IMR-90 (cell line): Measurements from ENCODE around the gene PAX5. TPM values are rescaled to one million over a fixed set of nuclear protein-coding genes. Genes with fewer than 3 reads are reported as not detected.

Source experiments
- ATAC-seq: fragments of 200-7000 bp; cut with Tn5 transposase; 2 replicates; pipeline ENCODE4 v1.9.1; 2020; ENCODE audit warnings: low read depth, mild to moderate bottlenecking, moderate library complexity
- BruUV-seq: library from RNA; stranded (reverse); fragments of 400-500 nt; replicated peaks from 2 replicates; lab custom pipeline; 2021; lab: Mats Ljungman, UMichigan
- CTCF ChIA-PET: fragments of 300-600 bp; formaldehyde crosslinking; extraction: SDS; loops from one replicate; lab custom pipeline; 2021; ENCODE audit warnings: antibody characterized with exemption; lab: Yijun Ruan, JAX
- POLR2A ChIA-PET: fragments of 300-600 bp; sonication (Branson Sonifier 250); formaldehyde crosslinking; loops from one replicate; lab custom pipeline; 2022; ENCODE audit warnings: antibody characterized with exemption; ENCODE audit not compliant: unreplicated experiment; lab: Charles Lee
- DNase-seq: peaks from one replicate; pipeline ENCODE4 v3.0.0; 2013
- H2AFZ ChIP-seq: replicated peaks from 2 replicates; pipeline ENCODE3; 2013; ENCODE audit warnings: low read length, mild to moderate bottlenecking; ENCODE audit not compliant: poor library complexity
- H2AK5ac ChIP-seq: 2 replicates; pipeline ENCODE4 v1.6.1; 2013; ENCODE audit warnings: low read depth, low read length, inconsistent platforms
- H2AK9ac ChIP-seq: replicated peaks from 2 replicates; pipeline ENCODE3; 2013; ENCODE audit warnings: mild to moderate bottlenecking, low read depth, low read length, moderate library complexity; ENCODE audit not compliant: poor library complexity
- H2BK120ac ChIP-seq: 2 replicates; pipeline ENCODE4 v1.6.1; 2013; ENCODE audit warnings: low read depth, low read length, inconsistent platforms
- H2BK15ac ChIP-seq: 3 replicates; pipeline ENCODE4 v1.6.1; 2013; ENCODE audit warnings: low read depth, low read length, inconsistent platforms
- H2BK20ac ChIP-seq: 2 replicates; pipeline ENCODE4 v1.6.1; 2013; ENCODE audit warnings: low read depth, mild to moderate bottlenecking, inconsistent platforms, low read length, moderate library complexity
- H2BK5ac ChIP-seq: 2 replicates; pipeline ENCODE4 v1.6.1; 2013; ENCODE audit warnings: mild to moderate bottlenecking, low read depth, low read length, inconsistent platforms; ENCODE audit not compliant: poor library complexity, severe bottlenecking
- H3K14ac ChIP-seq: replicated peaks from 2 replicates; pipeline ENCODE4 v1.6.1; 2013; ENCODE audit warnings: low read depth, low read length, inconsistent platforms
- H3K18ac ChIP-seq: 2 replicates; pipeline ENCODE4 v1.6.1; 2013; ENCODE audit warnings: low read depth, low read length, control low read depth
- H3K23ac ChIP-seq: 2 replicates; pipeline ENCODE4 v1.6.1; 2013; ENCODE audit warnings: low read depth, low read length, inconsistent platforms
- H3K27ac ChIP-seq: 2 replicates; pipeline ENCODE4 v1.5.1; 2013; ENCODE audit warnings: mild to moderate bottlenecking, control low read depth, low read length; ENCODE audit not compliant: insufficient read depth
- H3K27me3 ChIP-seq: 2 replicates; pipeline ENCODE4 v1.6.1; 2013; ENCODE audit warnings: low read length; ENCODE audit not compliant: control insufficient read depth, insufficient read depth
- H3K36me3 ChIP-seq: 2 replicates; pipeline ENCODE4 v1.6.1; 2013; ENCODE audit warnings: low read length, mixed read lengths; ENCODE audit not compliant: control insufficient read depth, insufficient read depth
- H3K4ac ChIP-seq: 2 replicates; pipeline ENCODE4 v1.6.1; 2013; ENCODE audit warnings: low read depth, low read length, inconsistent platforms
- H3K4me1 ChIP-seq: 2 replicates; pipeline ENCODE4 v1.6.1; 2013; ENCODE audit warnings: low read length, mixed read lengths; ENCODE audit not compliant: control insufficient read depth, insufficient read depth
- H3K4me2 ChIP-seq: 2 replicates; pipeline ENCODE4 v1.6.1; 2013; ENCODE audit warnings: low read depth, mild to moderate bottlenecking, control low read depth, low read length, moderate library complexity
- H3K4me3 ChIP-seq: 2 replicates; pipeline ENCODE4 v1.5.1; 2013; ENCODE audit warnings: low read depth, mild to moderate bottlenecking, control low read depth, low read length, moderate library complexity; ENCODE audit not compliant: insufficient read depth
- H3K56ac ChIP-seq: 2 replicates; pipeline ENCODE4 v1.6.1; 2013; ENCODE audit warnings: low read length, inconsistent platforms; ENCODE audit not compliant: insufficient read depth; ENCODE audit errors: extremely low read depth
- H3K79me1 ChIP-seq, 2 experiments: 2 replicates each; pipeline ENCODE4 v1.6.1; 2013; ENCODE audit warnings: low read length in 2 of 2, inconsistent platforms in 1 of 2, low read depth in 1 of 2
- H3K9ac ChIP-seq: 2 replicates; pipeline ENCODE4 v1.6.1; 2013; ENCODE audit warnings: low read depth, low read length, control low read depth
- H3K9me1 ChIP-seq: 2 replicates; pipeline ENCODE4 v1.6.1; 2013; ENCODE audit warnings: low read length, inconsistent platforms; ENCODE audit not compliant: insufficient read depth
- H3K9me3 ChIP-seq: 2 replicates; pipeline ENCODE4 v1.6.1; 2013; ENCODE audit warnings: low read length; ENCODE audit not compliant: control insufficient read depth, insufficient read depth
- H4K20me1 ChIP-seq: 2 replicates; pipeline ENCODE4 v1.6.1; 2013; ENCODE audit warnings: low read length, inconsistent platforms; ENCODE audit not compliant: insufficient read depth
- H4K5ac ChIP-seq: 2 replicates; pipeline ENCODE4 v1.6.1; 2013; ENCODE audit warnings: mild to moderate bottlenecking, low read depth, low read length, control low read depth
- H4K8ac ChIP-seq, 2 experiments: 2 replicates each; pipeline ENCODE4 v1.6.1; 2013; ENCODE audit warnings: low read depth in 2 of 2, low read length in 2 of 2, control low read depth in 1 of 2, inconsistent platforms in 1 of 2
- H4K91ac ChIP-seq: 2 replicates; pipeline ENCODE4 v1.6.1; 2013; ENCODE audit warnings: low read depth, low read length, inconsistent platforms; ENCODE audit not compliant: insufficient read depth
- BHLHE40 ChIP-seq: fragments of 150-350 bp; IDR thresholded peaks from 2 replicates; pipeline ENCODE4 v1.6.1; 2016; ENCODE audit warnings: mild to moderate bottlenecking, low read depth, low read length
- CEBPB ChIP-seq: IDR thresholded peaks from 2 replicates; pipeline ENCODE4 v1.6.1; 2012; ENCODE audit warnings: low read depth, low read length, improper control_type of control experiment
- MAZ ChIP-seq: IDR thresholded peaks from 2 replicates; pipeline ENCODE4 v1.6.1; 2012; ENCODE audit warnings: low read depth, mild to moderate bottlenecking, low read length, improper control_type of control experiment, moderate library complexity, borderline replicate concordance
- MXI1 ChIP-seq: IDR thresholded peaks from 2 replicates; pipeline ENCODE4 v1.6.1; 2012; ENCODE audit warnings: low read depth, mild to moderate bottlenecking, low read length, moderate library complexity, borderline replicate concordance
- NFE2L2 ChIP-seq: fragments of 150-350 bp; IDR thresholded peaks from 2 replicates; pipeline ENCODE4 v1.6.1; 2016; ENCODE audit warnings: low read depth, mild to moderate bottlenecking, low read length
- POLR2A ChIP-seq: IDR thresholded peaks from 2 replicates; pipeline ENCODE4 v1.6.1; 2012; ENCODE audit warnings: mild to moderate bottlenecking, low read depth, low read length
- RAD21 ChIP-seq: IDR thresholded peaks from 2 replicates; pipeline ENCODE4 v1.6.1; 2012; ENCODE audit warnings: low read length, improper control_type of control experiment
- RCOR1 ChIP-seq: IDR thresholded peaks from 2 replicates; pipeline ENCODE4 v1.6.1; 2012; ENCODE audit warnings: mild to moderate bottlenecking, low read length, improper control_type of control experiment; ENCODE audit not compliant: insufficient replicate concordance
- RFX5 ChIP-seq: IDR thresholded peaks from 2 replicates; pipeline ENCODE4 v1.8.0; 2012; ENCODE audit warnings: low read depth, mild to moderate bottlenecking, low read length, moderate library complexity
- SMC3 ChIP-seq: fragments of 150-350 bp; IDR thresholded peaks from 2 replicates; pipeline ENCODE4 v1.6.1; 2016; ENCODE audit warnings: low read depth, mild to moderate bottlenecking, antibody characterized with exemption, low read length, moderate library complexity
- WGBS, 2 experiments: methylation state at CpG; one replicate each; pipeline versions ENCODE4 v1.1.5 to v1.1.7; 2013; ENCODE audit warnings: missing lambda C conversion rate in 2 of 2; ENCODE audit not compliant: insufficient read length in 1 of 2; ENCODE audit errors: extremely low coverage in 2 of 2; 5-methylcytosine and 5-hydroxymethylcytosine counted together
- dilution Hi-C: fragments of 300-500 bp; cut with HindIII; formaldehyde crosslinking; loops from one replicate; pipeline ENCODE4 v1.14.3; 2018; ENCODE audit warnings: low sequenced_read_pairs; ENCODE audit not compliant: unreplicated experiment
- in situ Hi-C: fragments of 300-500 bp; cut with MboI; formaldehyde crosslinking; loops from 3 replicates; pipeline ENCODE4 v1.14.3; 2019; ENCODE audit warnings: low sequenced_read_pairs, inconsistent platforms, mixed read lengths
- intact Hi-C: fragments of 100-400 bp; cut with micrococcal nuclease; formaldehyde crosslinking; loops from 2 replicates; pipeline ENCODE4 v1.10.0; 2022
- polyA plus RNA-seq, 3 experiments: library from polyadenylated mRNA; depleted of rRNA; stranded (reverse); fragments of >200 nt; gene quantifications; 2 replicates each; pipeline ENCODE4 v1.2.3, GENCODE V29; 2012; ENCODE audit warnings: low replicate concordance in 1 of 3
- total RNA-seq: library from RNA; depleted of rRNA; stranded (reverse); fragments of >200 nt; gene quantifications from 2 replicates; pipeline ENCODE4 v1.2.3, GENCODE V29; 2012
- TF ChIP-seq, protein P1 (sequence below): conservative IDR thresholded peaks from 2 replicates; pipeline ENCODE4 v1.5.1; 2012; ENCODE audit warnings: mild to moderate bottlenecking, low read depth, low read length, improper control_type of control experiment

PAX5 gene
- total and polyA plus RNA-seq, 2 of the 4 experiments (the other 2 are of a cell fraction): not detected

DNA sequence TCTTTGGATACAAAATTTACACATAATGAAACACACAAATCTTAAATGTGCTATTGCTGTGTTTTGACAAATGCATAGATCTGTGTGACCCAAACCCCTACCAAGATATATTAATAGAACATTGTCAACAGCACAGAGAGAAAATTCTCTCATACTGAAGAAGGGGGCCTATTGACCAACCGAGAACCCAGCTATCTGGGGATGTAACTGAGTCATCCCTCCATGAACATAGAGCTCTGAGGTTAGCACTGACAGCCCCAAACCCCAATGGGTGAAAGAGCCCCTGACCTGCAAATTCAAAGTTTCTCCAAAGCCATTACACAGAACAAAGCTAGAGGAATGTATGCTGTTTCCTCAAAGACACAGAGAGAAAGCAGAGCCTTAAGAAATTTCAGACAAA, 180.8 kb downstream of the PAX5 start:
- CTCF ChIA-PET: interaction anchor here (1.1 kb wide), 1 partner anchor 20 kb away, joined by 3 read pairs; no protein-coding TSS in a partner anchor
- no peak overlapping the region for H3K14ac ChIP-seq
- POLR2A ChIA-PET: no interaction called here
- H2AK5ac ChIP-seq: no peak overlapping the region
- H3K18ac ChIP-seq: no peak overlapping the region
- H4K20me1 ChIP-seq: no peaks in the 10 kb centered on the region
- no peak overlapping the region for H2AFZ ChIP-seq
- no peak for DNase-seq
- H3K4me2 ChIP-seq: no peak overlapping the region
- no peak overlapping the region for H2BK5ac ChIP-seq
- H3K27me3 ChIP-seq: peaks cover 56% of the 10 kb centered on the region
- H3K56ac ChIP-seq: no peak overlapping the region
- BruUV-seq: no TSS peak
- ATAC-seq: no peak
- no CpG with 5 or more reads among the region's 1 CpG for WGBS, 2 experiments
- H3K4ac ChIP-seq: no peak overlapping the region
- H3K9ac ChIP-seq: no peak overlapping the region
- in situ Hi-C loops: loop anchor here (25.0 kb wide), 1 partner anchor 409 kb away; no protein-coding TSS in a partner anchor
- H2BK120ac ChIP-seq: no peak overlapping the region
- no peak overlapping the region for H2BK20ac ChIP-seq
- dilution Hi-C loops: no loop called here
- no peaks in the 10 kb centered on the region for H3K79me1 ChIP-seq
- TF ChIP-seq CEBPB (no peak), MAZ (no peak), RCOR1 (no peak), NFE2L2 (no peak), SMC3 (no peak), RFX5 (no peak), BHLHE40 (no peak), RAD21 (no peak), MXI1 (no peak), POLR2A (no peak)
- TF ChIP-seq, protein P1, sequence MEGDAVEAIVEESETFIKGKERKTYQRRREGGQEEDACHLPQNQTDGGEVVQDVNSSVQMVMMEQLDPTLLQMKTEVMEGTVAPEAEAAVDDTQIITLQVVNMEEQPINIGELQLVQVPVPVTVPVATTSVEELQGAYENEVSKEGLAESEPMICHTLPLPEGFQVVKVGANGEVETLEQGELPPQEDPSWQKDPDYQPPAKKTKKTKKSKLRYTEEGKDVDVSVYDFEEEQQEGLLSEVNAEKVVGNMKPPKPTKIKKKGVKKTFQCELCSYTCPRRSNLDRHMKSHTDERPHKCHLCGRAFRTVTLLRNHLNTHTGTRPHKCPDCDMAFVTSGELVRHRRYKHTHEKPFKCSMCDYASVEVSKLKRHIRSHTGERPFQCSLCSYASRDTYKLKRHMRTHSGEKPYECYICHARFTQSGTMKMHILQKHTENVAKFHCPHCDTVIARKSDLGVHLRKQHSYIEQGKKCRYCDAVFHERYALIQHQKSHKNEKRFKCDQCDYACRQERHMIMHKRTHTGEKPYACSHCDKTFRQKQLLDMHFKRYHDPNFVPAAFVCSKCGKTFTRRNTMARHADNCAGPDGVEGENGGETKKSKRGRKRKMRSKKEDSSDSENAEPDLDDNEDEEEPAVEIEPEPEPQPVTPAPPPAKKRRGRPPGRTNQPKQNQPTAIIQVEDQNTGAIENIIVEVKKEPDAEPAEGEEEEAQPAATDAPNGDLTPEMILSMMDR: no peak
- H3K36me3 ChIP-seq: no peaks in the 10 kb centered on the region
- no peaks in the 10 kb centered on the region for H3K9me1 ChIP-seq
- H2AK9ac ChIP-seq: no peak overlapping the region
- H3K27ac ChIP-seq: no peak overlapping the region
- intact Hi-C loops: loop anchor here (5.0 to 10.0 kb wide), 2 partner anchors 221 to 448 kb away; partner anchors contain the start of gene RNF38
- no peak overlapping the region for H3K4me3 ChIP-seq
- H4K5ac ChIP-seq: no peak overlapping the region
- no peak overlapping the region for H3K23ac ChIP-seq
- H4K91ac ChIP-seq: no peak overlapping the region
- H3K4me1 ChIP-seq: no peaks in the 10 kb centered on the region
- H4K8ac ChIP-seq: no peak overlapping the region
- no peaks in the 10 kb centered on the region for H3K9me3 ChIP-seq
- no peak overlapping the region for H2BK15ac ChIP-seq
